Activated T-helper 2 cell treated with anti-CD3 and anti-CD28 coated beads, Interferon-gamma antibody, Interleukin-2, Interleukin-4, amounts not matched to agents 10 μg/mL and 5 μg/mL and 100 μg/mL, durations not matched to agents 14 hours and 24 hours and 36 hours (primary cell): ENCODE results near the gene CYFIP1. TPM values are rescaled to one million over a fixed set of nuclear protein-coding genes. Genes with fewer than 3 reads are reported as not detected.
"Not testable (repeated sequence)": the region's sequence is repeated elsewhere in the genome, so short reads cannot be mapped to it uniquely, and the experiment has no call there.

ENCODE experiments used
- DNase-seq: peaks from one replicate; pipeline ENCODE4 v3.0.0; 2021; ENCODE audit warnings: low spot score
- H3K27ac Mint-ChIP-seq: one replicate; pipeline ENCODE4 v1.8.0; 2021; ENCODE audit warnings: mixed read lengths
- H3K27me3 Mint-ChIP-seq: one replicate; pipeline ENCODE4 v1.8.0; 2021; ENCODE audit warnings: low read depth, mixed read lengths
- H3K36me3 Mint-ChIP-seq: one replicate; pipeline ENCODE4 v1.8.0; 2021; ENCODE audit warnings: low read depth, mixed read lengths
- H3K4me1 Mint-ChIP-seq: one replicate; pipeline ENCODE4 v1.8.0; 2021; ENCODE audit warnings: low read depth, mixed read lengths
- H3K4me3 Mint-ChIP-seq: one replicate; pipeline ENCODE4 v1.8.0; 2021; ENCODE audit warnings: low read depth, mild to moderate bottlenecking, moderate library complexity, mixed read lengths
- H3K9me3 Mint-ChIP-seq: one replicate; pipeline ENCODE4 v1.8.0; 2021; ENCODE audit warnings: mixed read lengths
- intact Hi-C: fragments of 100-400 bp; cut with micrococcal nuclease; formaldehyde crosslinking; loops from one replicate; pipeline ENCODE4 v1.15.1; 2023
- total RNA-seq: library from RNA; stranded (reverse); gene quantifications from 2 replicates; pipeline ENCODE4 v1.2.3, GENCODE V29; 2022

The CYFIP1 gene
- 52.7 and 53.1 TPM in 2 replicates for total RNA-seq

DNA sequence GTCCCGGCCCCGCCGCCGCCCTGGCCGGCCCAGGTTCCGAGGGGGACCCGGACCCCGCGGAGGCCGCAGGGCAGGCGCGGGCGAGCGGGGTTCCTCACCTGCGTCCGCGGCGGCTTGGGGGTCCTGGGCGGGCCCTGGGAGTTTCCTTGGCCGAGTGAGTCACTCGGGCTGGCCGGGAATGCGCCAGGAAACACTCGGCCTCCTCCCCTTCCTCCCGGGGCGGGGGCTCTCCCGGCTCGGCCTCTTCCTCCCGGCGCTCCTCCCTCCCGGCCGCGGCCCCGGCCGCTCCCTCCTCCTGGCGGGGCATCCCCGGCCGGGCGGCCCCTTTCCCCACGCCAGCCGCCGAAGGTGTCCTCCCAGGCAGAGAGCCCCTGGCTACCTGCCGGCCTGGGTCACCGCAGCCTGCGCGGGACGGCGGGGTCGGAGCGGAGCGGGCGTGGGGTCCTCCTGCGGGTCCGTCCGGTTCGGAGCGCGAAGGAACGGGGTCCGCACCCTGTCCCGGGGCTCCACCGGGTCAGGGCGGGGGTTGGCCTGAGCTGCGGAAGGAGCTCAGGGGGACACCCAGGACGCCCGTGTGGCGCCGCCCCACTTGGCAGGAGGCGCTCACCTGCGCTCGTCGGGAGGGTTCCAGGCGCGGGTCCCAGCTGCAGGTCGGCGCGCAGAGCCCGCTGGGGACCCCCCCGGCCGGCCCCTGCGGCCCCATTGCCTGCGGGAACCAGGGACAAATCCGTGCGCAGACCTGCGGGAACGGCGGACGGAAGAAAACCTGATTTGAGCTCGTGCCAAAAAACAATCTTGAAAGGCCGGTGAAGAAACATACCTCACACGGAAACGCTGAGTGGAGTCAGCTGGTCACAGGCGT lies at the start of gene CYFIP1:
Gene CYFIP1, minus strand, starts transcription at position 180 of the 862 bp plus-strand sequence. CDS start 33,083 bp downstream, outside the sequence.
- H3K36me3 Mint-ChIP-seq, result no peaks in the 10 kb centered on the region
- H3K9me3 Mint-ChIP-seq, result no peaks in the 10 kb centered on the region
- DNase-seq, result peak; percentile 16
- peak within 1 kb of the TSS; percentile 46 for H3K27ac Mint-ChIP-seq
- peaks cover 24% of the 10 kb centered on the region for H3K27me3 Mint-ChIP-seq
- peak within 1 kb of the TSS; percentile 87 for H3K4me3 Mint-ChIP-seq
- intact Hi-C loops, result no loop called here
- peaks cover 14% of the 10 kb centered on the region for H3K4me1 Mint-ChIP-seq

DNA sequence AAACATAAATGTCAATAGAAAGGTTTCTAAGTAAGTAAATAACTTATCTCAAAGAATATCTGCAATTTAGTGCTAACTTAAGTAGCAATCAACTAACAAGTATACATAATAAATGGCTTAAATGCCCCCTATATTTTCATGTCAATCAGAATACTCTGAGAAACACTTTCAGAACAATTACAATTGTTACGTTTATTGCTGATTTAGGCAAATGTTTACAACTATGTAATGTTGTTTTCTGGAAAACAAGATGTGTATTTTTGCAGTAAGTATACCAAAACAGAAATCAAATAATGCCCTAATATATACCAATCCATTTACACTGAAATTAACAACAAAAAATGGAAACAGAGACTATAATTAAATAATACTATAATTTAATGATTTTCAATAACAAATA lies 46.0 kb upstream of the CYFIP1 start:
- Mint-ChIP-seq H3K4me3 (no peak overlapping the region), H3K27me3 (no peaks in the 10 kb centered on the region), H3K4me1 (no peaks in the 10 kb centered on the region), H3K9me3 (no peaks in the 10 kb centered on the region), H3K27ac (no peak overlapping the region), H3K36me3 (peaks cover 52% of the 10 kb centered on the region)
- intact Hi-C loops, result no loop called here
- no peak for DNase-seq

DNA sequence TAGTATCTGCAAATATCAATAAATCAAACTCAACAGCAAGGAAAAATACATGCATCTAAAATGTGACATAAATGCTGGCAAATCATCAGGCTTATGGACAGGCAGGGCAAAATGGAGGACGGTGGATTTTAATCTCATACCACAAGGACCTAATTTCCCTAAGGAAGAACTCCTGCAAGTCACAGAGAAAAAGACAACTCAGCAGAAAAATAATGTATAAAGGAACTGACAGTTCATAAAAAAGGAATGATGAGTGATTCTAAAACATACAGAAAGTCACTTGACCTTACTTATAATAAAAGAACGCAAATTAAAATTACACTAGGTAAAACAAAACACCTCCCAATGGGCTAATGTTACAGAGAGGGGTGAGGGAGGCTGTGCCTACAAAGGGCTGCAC lies 42.0 kb upstream of the CYFIP1 start:
- Mint-ChIP-seq H3K4me1 (no peaks in the 10 kb centered on the region), H3K9me3 (no peaks in the 10 kb centered on the region), H3K4me3 (no peak overlapping the region), H3K27ac (no peak overlapping the region), H3K27me3 (no peaks in the 10 kb centered on the region), H3K36me3 (peaks cover 44% of the 10 kb centered on the region)
- intact Hi-C loops, result no loop called here
- DNase-seq, result no peak

DNA sequence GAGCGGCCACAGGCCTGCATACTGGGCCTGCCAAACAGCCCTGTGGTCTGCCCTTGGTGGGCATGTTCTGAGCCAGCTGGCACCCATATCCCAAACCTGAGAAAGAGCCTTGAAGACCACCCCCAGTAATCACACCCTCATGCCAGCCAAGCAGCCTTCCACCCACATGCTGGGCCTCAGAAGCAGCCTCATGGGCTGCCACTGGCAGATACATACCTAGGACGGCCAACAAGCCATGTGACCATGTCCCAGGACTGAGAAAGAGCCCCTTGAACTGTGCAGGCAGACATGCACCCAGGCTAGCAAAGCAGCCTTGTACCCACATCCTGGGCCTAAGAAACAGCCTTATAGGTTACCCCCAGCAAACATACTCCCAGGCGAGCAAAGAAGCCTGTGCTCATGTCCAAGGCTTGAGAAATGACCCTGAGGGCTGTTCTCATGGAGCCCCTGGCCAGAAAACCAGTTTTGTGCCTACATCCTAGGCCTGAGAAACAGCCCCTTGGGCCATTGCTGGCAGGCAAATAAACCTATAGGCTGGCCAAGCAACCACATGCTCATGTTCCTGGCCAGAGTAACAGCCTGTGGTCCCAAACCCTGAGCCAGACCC lies 34.3 kb upstream of the CYFIP1 start:
- DNase-seq, result no peak
- no peak overlapping the region for H3K4me3 Mint-ChIP-seq
- intact Hi-C loops, result no loop called here
- no peaks in the 10 kb centered on the region for H3K4me1 Mint-ChIP-seq
- no peaks in the 10 kb centered on the region for H3K9me3 Mint-ChIP-seq
- no peaks in the 10 kb centered on the region for H3K27me3 Mint-ChIP-seq
- H3K36me3 Mint-ChIP-seq, result peaks cover 47% of the 10 kb centered on the region
- no peak overlapping the region for H3K27ac Mint-ChIP-seq

DNA sequence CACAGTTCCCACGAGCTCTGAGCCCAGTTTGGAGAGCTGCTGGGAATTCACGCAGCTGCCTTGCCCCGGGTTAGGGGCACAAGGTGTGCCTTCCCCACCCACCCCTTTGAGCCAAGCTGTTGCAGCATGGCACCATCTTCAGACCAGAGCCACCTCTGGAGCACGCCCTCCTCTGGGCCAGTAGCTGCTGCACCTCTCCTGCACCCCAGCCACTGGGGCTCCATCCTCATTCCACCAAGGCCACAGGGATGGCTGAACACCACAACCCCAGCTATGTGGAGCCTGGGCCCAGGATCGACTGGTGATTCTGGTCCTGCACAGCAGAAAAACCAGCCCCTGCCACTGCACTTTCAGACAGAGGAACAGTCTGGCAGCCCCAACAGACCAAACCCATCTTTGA lies 33.5 kb upstream of the CYFIP1 start:
- H3K27ac Mint-ChIP-seq, result no peak overlapping the region
- no peaks in the 10 kb centered on the region for H3K9me3 Mint-ChIP-seq
- intact Hi-C loops, result no loop called here
- H3K4me3 Mint-ChIP-seq, result no peak overlapping the region
- no peaks in the 10 kb centered on the region for H3K4me1 Mint-ChIP-seq
- no peak for DNase-seq
- peaks cover 49% of the 10 kb centered on the region for H3K36me3 Mint-ChIP-seq
- H3K27me3 Mint-ChIP-seq, result no peaks in the 10 kb centered on the region

DNA sequence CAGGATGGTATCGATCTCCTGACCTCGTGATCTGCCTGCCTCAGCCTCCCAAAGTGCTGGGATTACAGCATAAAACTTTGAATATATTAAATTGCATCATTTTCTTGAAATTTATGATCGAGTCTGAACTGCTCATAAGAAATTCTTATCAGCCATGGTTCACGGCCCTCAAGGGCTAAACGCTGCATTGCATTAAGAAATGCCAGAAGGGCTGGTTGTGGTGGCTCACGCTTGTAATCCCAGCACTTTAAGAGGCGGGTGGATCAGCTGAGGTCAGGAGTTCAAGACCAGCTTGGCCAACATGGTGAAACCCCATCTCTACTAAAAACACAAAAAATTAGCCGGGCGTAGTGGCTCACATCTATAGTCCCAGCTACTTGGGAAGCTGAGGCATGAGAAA lies 32.4 kb upstream of the CYFIP1 start:
- peaks cover 49% of the 10 kb centered on the region for H3K36me3 Mint-ChIP-seq
- H3K27ac Mint-ChIP-seq, H3K4me3 Mint-ChIP-seq, H3K4me1 Mint-ChIP-seq, intact Hi-C loops, DNase-seq, H3K27me3 Mint-ChIP-seq, H3K9me3 Mint-ChIP-seq: not testable (repeated sequence)

DNA sequence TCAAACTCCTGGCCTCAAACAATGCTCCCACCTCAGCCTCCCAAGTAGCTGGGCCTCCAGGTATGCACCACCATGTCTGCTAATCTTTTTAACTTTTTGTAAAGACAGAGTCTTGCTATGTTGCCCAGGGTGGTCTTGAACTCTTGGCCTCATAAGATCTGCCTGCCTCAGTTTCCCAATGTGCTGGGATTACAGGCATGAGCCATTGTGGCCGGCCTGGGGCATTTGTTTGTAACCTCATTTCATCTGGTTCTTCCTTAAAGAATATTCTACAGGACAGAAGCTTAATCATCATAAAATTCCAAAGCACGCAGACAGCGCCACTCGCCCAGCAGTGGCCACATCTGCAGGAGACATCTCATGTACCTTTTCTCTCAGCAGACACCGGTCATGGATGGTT lies 23.6 kb upstream of the CYFIP1 start:
- no peaks in the 10 kb centered on the region for H3K27me3 Mint-ChIP-seq
- no peak for DNase-seq
- H3K4me3 Mint-ChIP-seq, result no peak overlapping the region
- H3K4me1 Mint-ChIP-seq, result no peaks in the 10 kb centered on the region
- no peak overlapping the region for H3K27ac Mint-ChIP-seq
- H3K9me3 Mint-ChIP-seq, result no peaks in the 10 kb centered on the region
- intact Hi-C loops, result no loop called here
- H3K36me3 Mint-ChIP-seq, result peaks cover 47% of the 10 kb centered on the region

DNA sequence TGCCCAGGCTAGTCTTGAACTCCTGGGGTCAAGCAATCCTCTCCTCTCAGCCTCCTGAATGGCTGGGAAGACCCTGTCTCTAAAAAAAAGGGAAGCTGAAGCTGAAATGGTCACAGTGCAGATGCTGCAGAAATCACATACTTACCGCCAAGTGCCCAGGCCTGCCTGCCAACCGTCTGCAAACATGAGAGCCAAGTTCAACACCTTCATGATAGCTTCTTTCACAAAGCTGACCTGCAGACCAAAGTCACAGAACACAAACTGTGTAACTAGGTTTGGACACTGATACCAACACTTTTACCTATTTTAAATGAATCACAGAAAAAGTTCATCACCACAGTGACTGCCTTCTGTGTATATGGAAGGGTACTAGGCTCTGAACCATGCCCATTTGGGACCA lies 22.8 kb upstream of the CYFIP1 start:
- no peak overlapping the region for H3K4me3 Mint-ChIP-seq
- H3K36me3 Mint-ChIP-seq, result peaks cover 44% of the 10 kb centered on the region
- no peak overlapping the region for H3K27ac Mint-ChIP-seq
- intact Hi-C loops, result no loop called here
- no peaks in the 10 kb centered on the region for H3K27me3 Mint-ChIP-seq
- no peaks in the 10 kb centered on the region for H3K9me3 Mint-ChIP-seq
- H3K4me1 Mint-ChIP-seq, result no peaks in the 10 kb centered on the region
- DNase-seq, result no peak

DNA sequence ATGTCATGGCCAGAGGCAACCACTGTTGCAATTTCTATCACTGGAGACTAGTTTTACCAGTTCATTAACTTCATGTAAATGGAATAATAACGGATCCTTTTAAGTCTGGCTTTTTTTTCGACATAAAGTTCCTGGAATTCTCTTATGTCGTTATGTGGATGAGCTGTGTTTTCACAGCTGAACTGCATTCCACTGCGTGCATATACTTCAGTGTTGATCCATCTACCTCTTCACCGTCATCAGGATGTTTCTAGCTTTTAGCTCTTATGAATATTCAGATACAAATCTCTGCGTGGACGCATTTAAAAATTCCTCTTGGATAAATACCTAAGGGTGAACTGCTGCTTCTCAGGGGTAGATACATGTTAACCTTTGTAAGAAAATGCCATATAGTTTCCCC lies 15.6 kb upstream of the CYFIP1 start:
- Mint-ChIP-seq H3K9me3 (no peaks in the 10 kb centered on the region), H3K27ac (no peak overlapping the region), H3K27me3 (no peaks in the 10 kb centered on the region), H3K36me3 (peaks cover 27% of the 10 kb centered on the region), H3K4me3 (no peak overlapping the region), H3K4me1 (no peaks in the 10 kb centered on the region)
- no peak for DNase-seq
- intact Hi-C loops, result no loop called here

DNA sequence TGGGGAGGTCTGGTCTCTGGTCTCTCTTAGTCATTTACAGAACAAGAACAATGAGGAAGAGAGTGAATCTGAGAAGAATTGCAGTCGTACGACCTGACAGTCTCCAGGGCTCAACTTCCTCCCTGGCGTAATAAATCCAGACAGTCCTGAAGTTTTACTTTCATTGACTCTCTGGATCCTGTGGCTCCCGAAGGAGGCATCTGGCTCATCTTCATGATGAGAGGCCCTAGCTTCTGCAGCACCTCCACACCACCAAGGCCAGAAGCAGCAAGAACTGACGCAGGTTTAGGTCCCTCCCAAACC lies 11.8 kb upstream of the CYFIP1 start:
- Mint-ChIP-seq H3K27me3 (no peaks in the 10 kb centered on the region), H3K36me3 (peaks cover 19% of the 10 kb centered on the region), H3K4me3 (no peak overlapping the region), H3K27ac (no peak overlapping the region), H3K4me1 (no peaks in the 10 kb centered on the region), H3K9me3 (no peaks in the 10 kb centered on the region)
- intact Hi-C loops, result no loop called here
- DNase-seq, result no peak

DNA sequence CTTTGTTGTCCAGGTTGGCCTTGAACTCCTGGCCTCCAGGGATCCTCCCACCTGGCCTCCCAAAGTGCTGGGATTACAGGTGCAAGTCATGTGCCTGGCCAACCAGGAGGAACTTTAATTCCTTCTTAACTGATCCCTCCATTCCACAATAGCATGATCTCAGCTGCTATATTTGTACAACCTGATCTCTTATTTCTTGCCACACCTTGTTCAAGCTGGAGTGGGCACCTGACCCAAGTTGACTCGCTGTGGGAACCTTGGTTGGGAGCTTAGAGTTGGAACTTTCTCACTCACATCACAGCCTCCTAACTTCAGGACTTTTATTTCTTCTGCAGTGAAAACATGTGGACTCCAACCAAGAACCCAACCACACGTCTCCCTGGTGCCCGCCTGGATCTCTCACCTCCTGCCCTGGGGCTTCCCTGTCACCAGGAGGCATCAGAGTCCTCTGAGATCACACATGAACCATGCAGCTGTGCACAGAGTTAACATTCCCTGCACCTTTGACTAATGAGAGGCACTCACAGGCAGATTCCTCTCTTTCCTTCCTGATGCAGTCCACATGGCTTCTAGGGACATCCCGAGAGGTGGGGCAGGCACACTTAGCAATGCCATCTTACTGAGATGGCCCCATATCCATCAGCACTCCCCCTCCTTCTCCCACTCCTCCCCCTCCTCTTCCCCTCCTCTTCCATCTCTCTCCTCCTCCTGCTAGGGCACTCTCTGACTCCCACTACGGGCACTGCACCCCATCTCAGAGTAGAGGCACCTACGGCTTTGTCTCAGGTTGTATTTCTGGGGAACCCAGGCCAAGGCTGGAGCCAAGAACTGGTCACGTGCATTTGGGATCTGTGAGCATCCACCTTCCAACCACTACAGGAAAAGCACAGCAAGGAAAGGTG lies 9.7 kb upstream of the CYFIP1 start:
- no peak for DNase-seq
- Mint-ChIP-seq H3K4me1 (no peaks in the 10 kb centered on the region), H3K27ac (no peak overlapping the region), H3K36me3 (peaks cover 11% of the 10 kb centered on the region), H3K4me3 (no peak overlapping the region), H3K27me3 (no peaks in the 10 kb centered on the region), H3K9me3 (no peaks in the 10 kb centered on the region)
- intact Hi-C loops, result no loop called here

DNA sequence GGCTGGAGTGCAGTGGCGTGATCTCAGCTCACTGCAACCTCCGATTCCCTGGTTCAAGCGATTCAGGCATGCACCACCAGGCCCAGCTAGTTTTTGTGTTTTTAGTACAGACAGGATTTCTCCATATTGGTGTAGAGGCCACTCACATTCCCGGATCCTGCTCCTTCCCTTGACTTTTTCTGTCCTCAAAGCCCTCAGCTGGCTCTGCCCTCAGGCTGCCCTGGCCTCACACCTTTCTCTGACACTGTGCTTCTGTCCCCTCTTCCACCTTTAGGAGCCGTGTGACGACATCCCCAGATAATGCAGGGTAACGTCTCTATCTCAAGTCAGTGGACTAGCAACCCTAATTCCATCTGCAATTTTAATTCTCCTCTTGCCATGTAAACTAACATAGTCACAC lies 8.6 kb upstream of the CYFIP1 start:
- intact Hi-C loops, result no loop called here
- Mint-ChIP-seq H3K4me3 (no peak overlapping the region), H3K9me3 (no peaks in the 10 kb centered on the region), H3K27ac (no peak overlapping the region), H3K27me3 (no peaks in the 10 kb centered on the region), H3K36me3 (peaks cover 4% of the 10 kb centered on the region), H3K4me1 (no peaks in the 10 kb centered on the region)
- no peak for DNase-seq

DNA sequence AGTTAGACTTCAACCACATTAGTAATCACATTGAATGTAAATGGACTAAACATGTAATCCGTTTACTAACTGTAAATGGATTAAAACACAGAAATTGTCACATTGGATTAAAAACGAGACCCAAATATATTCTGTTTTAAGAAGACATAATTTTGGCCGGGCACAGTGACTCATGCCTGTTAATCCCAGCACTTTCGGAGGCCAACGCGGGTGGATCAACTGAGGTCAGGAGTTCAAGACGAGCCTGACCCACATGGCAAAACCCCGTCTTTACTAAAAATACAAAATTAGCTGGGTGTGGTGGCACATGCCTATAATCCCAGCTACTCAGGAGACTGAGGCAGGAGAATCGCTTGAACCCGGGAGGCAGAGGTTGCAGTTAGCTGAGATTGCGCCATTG lies 1.8 kb upstream of the CYFIP1 start:
- H3K36me3 Mint-ChIP-seq, H3K4me3 Mint-ChIP-seq, DNase-seq, H3K9me3 Mint-ChIP-seq, H3K27ac Mint-ChIP-seq, intact Hi-C loops: not testable (repeated sequence)
- peaks cover 14% of the 10 kb centered on the region for H3K4me1 Mint-ChIP-seq
- H3K27me3 Mint-ChIP-seq, result peaks cover 24% of the 10 kb centered on the region
